ENCODE measurements around the gene STRIP1. TPM values are rescaled to one million over a fixed set of nuclear protein-coding genes. Genes with fewer than 3 reads are reported as not detected.

The STRIP1 gene
- total RNA-seq, 2 experiments from 2014 or later = 74.3 to 80.9 TPM

- Histone ChIP-seq H3K9me3 (ENCODE audit: control insufficient read depth in 1 of 2, insufficient read depth in 1 of 2, low read length in 2 of 2) (no peaks in the 10 kb centered on the region), H3K36me3 (ENCODE audit: insufficient read depth, low read length) (peaks cover 94% of the 10 kb centered on the region), H3K4me1 (ENCODE audit: insufficient read depth, low read length) (no peaks in the 10 kb centered on the region), H3K27ac (ENCODE audit: low read depth in 1 of 2, low read length in 2 of 2) (no peak overlapping the region), H3K27me3 (ENCODE audit: control insufficient read depth in 1 of 2, insufficient read depth in 2 of 2, low read length in 2 of 2) (no peaks in the 10 kb centered on the region), H3K4me3 (ENCODE audit: low read length) (no peak overlapping the region)
- no peaks in the 10 kb centered on the region for H3K27me3 Mint-ChIP-seq
- ChIA-PET POLR2A (interaction anchor here (1.7 kb wide), 1 partner anchor 9 kb away, joined by 4 read pairs; the partner anchor contains the start of gene STRIP1), CTCF (no interaction called here)
- H3K4me3 Mint-ChIP-seq = no peak overlapping the region
- no peaks in the 10 kb centered on the region for H3K9me3 Mint-ChIP-seq
- intact Hi-C loops (cut with DNase I, micrococcal nuclease) = no loop called here
- DNase-seq (no peak), ATAC-seq (ENCODE audit: poor library complexity) (no peak)
- no peak for TF ChIP-seq CTCF (IDR thresholded peaks at IDR 0.05)
- H3K27ac Mint-ChIP-seq = no peak overlapping the region
- no peaks in the 10 kb centered on the region for H3K4me1 Mint-ChIP-seq (ENCODE audit: low read depth)
- H3K36me3 Mint-ChIP-seq (ENCODE audit: low read depth) = peaks cover 96% of the 10 kb centered on the region
Observed at GRCh38 chr1:110043016-110043415, 8.6 kb downstream of the STRIP1 start.

GRCh38 chr1:110047463-110047862 lies 13.0 kb downstream of the STRIP1 start:
- ChIA-PET POLR2A (interaction anchor here (0.7 to 2.3 kb wide), 2 partner anchors 13 to 58 kb away, joined by 3 to 9 read pairs; partner anchors contain the start of gene STRIP1), CTCF (no interaction called here)
- intact Hi-C loops (cut with DNase I, micrococcal nuclease) = no loop called here
- H3K27me3 ChIP-seq (ENCODE audit: control insufficient read depth in 1 of 2, insufficient read depth in 2 of 2, low read length in 2 of 2) = no peaks in the 10 kb centered on the region
- no peaks in the 10 kb centered on the region for H3K4me1 Mint-ChIP-seq (ENCODE audit: low read depth)
- peaks cover 96% of the 10 kb centered on the region for H3K36me3 Mint-ChIP-seq (ENCODE audit: low read depth)
- H3K27me3 Mint-ChIP-seq = no peaks in the 10 kb centered on the region
- H3K36me3 ChIP-seq (ENCODE audit: insufficient read depth, low read length) = peaks cover 97% of the 10 kb centered on the region
- H3K9me3 Mint-ChIP-seq = no peaks in the 10 kb centered on the region
- H3K4me3 Mint-ChIP-seq = no peak overlapping the region
- no peak for DNase-seq
- H3K27ac ChIP-seq (ENCODE audit: low read depth in 1 of 2, low read length in 2 of 2) = no peak overlapping the region
- H3K27ac Mint-ChIP-seq = no peak overlapping the region
- no peaks in the 10 kb centered on the region for H3K4me1 ChIP-seq (ENCODE audit: insufficient read depth, low read length)
- TF ChIP-seq CTCF (IDR thresholded peaks at IDR 0.05) = no peak
- no peak overlapping the region for H3K4me3 ChIP-seq (ENCODE audit: low read length)
- no peak for ATAC-seq (ENCODE audit: poor library complexity)
- no peaks in the 10 kb centered on the region for H3K9me3 ChIP-seq (ENCODE audit: control insufficient read depth in 1 of 2, insufficient read depth in 1 of 2, low read length in 2 of 2)

GRCh38 chr1:110048240-110048639 lies 13.8 kb downstream of the STRIP1 start:
- ChIA-PET POLR2A (no interaction called here), CTCF (no interaction called here)
- Mint-ChIP-seq H3K27me3 (no peaks in the 10 kb centered on the region), H3K4me1 (ENCODE audit: low read depth) (no peaks in the 10 kb centered on the region), H3K4me3 (no peak overlapping the region), H3K27ac (no peak overlapping the region), H3K36me3 (ENCODE audit: low read depth) (peaks cover 96% of the 10 kb centered on the region), H3K9me3 (no peaks in the 10 kb centered on the region)
- H3K36me3 ChIP-seq (ENCODE audit: insufficient read depth, low read length) = peaks cover 97% of the 10 kb centered on the region
- no peaks in the 10 kb centered on the region for H3K27me3 ChIP-seq (ENCODE audit: control insufficient read depth in 1 of 2, insufficient read depth in 2 of 2, low read length in 2 of 2)
- no peak overlapping the region for H3K27ac ChIP-seq (ENCODE audit: low read depth in 1 of 2, low read length in 2 of 2)
- intact Hi-C loops (cut with DNase I, micrococcal nuclease) = no loop called here
- H3K4me3 ChIP-seq (ENCODE audit: low read length) = no peak overlapping the region
- no peak for TF ChIP-seq CTCF (IDR thresholded peaks at IDR 0.05)
- H3K9me3 ChIP-seq (ENCODE audit: control insufficient read depth in 1 of 2, insufficient read depth in 1 of 2, low read length in 2 of 2) = no peaks in the 10 kb centered on the region
- DNase-seq = no peak
- no peak for ATAC-seq (ENCODE audit: poor library complexity)
- no peaks in the 10 kb centered on the region for H3K4me1 ChIP-seq (ENCODE audit: insufficient read depth, low read length)

Data from CD4-positive, alpha-beta T cell (primary cell).